Measurements from ENCODE around the gene PCDHGC3.

DNA sequence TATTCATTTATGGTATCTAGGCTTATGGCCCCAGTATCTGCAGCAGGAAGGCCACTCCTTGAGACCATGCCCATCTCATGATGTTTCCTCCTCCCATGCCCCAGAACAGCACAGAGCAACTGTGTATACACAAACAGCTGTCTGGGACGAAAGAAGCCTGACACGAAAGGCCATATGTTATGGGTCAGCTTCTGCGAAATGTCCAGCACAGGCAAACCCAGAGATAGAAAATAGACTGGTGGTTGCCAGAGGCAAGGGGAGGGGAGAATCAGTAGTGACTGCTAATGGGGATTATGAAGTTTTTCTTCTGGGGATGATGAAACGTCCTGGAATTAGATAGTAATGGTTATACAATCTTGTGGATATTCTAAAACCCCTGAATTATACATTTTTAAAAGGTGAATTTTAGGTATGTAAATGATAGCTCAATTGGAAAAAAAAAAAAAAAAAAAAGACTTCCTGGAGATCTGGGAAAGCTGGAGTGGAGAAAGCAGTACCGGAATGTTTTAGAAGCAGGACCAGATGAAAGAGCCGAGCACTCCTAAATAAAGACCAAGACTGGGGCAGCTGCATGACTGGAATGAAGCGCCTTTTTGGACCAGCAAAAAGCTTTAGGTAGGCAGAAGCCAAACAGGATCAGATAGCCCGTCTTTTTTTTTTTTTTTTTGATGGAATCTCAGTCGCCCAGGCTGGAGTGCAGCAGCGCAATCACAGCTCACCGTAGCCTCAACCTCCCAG is 42.3 kb downstream of the PCDHGC3 start:
- TF ChIP-seq EZH2 (IDR thresholded peaks at IDR 0.05; ENCODE audit: borderline replicate concordance, low read length), result no peak
- TF ChIP-seq, protein P1, sequence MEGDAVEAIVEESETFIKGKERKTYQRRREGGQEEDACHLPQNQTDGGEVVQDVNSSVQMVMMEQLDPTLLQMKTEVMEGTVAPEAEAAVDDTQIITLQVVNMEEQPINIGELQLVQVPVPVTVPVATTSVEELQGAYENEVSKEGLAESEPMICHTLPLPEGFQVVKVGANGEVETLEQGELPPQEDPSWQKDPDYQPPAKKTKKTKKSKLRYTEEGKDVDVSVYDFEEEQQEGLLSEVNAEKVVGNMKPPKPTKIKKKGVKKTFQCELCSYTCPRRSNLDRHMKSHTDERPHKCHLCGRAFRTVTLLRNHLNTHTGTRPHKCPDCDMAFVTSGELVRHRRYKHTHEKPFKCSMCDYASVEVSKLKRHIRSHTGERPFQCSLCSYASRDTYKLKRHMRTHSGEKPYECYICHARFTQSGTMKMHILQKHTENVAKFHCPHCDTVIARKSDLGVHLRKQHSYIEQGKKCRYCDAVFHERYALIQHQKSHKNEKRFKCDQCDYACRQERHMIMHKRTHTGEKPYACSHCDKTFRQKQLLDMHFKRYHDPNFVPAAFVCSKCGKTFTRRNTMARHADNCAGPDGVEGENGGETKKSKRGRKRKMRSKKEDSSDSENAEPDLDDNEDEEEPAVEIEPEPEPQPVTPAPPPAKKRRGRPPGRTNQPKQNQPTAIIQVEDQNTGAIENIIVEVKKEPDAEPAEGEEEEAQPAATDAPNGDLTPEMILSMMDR (conservative IDR thresholded peaks at IDR 0.05 in 1 of 2, IDR thresholded peaks at IDR 0.05 in 1 of 2; ENCODE audit: extremely low read depth in 1 of 2, insufficient read depth in 1 of 2, low read depth in 1 of 2, low read length in 2 of 2), result no peak
